GM13976 (cell line): Measurements from ENCODE around the gene NEU2.

Experiments
- DNase-seq: peaks from one replicate; pipeline ENCODE4 v3.0.0; 2012; ENCODE audit warnings: low spot score
- in situ Hi-C: fragments of 300-500 bp; cut with MboI; formaldehyde crosslinking; loops from one replicate; pipeline ENCODE4 v1.12.0; 2022; ENCODE audit warnings: low sequenced_read_pairs, mixed read lengths, inconsistent platforms; ENCODE audit not compliant: unreplicated experiment
- TF ChIP-seq, protein P1 (sequence below): IDR thresholded peaks from 2 replicates; pipeline ENCODE4 v1.5.1; 2012; ENCODE audit warnings: borderline replicate concordance, mild to moderate bottlenecking; ENCODE audit not compliant: insufficient read depth; ENCODE audit errors: extremely low read depth, missing control alignments, control extremely low read depth

Gene NEU2

DNA sequence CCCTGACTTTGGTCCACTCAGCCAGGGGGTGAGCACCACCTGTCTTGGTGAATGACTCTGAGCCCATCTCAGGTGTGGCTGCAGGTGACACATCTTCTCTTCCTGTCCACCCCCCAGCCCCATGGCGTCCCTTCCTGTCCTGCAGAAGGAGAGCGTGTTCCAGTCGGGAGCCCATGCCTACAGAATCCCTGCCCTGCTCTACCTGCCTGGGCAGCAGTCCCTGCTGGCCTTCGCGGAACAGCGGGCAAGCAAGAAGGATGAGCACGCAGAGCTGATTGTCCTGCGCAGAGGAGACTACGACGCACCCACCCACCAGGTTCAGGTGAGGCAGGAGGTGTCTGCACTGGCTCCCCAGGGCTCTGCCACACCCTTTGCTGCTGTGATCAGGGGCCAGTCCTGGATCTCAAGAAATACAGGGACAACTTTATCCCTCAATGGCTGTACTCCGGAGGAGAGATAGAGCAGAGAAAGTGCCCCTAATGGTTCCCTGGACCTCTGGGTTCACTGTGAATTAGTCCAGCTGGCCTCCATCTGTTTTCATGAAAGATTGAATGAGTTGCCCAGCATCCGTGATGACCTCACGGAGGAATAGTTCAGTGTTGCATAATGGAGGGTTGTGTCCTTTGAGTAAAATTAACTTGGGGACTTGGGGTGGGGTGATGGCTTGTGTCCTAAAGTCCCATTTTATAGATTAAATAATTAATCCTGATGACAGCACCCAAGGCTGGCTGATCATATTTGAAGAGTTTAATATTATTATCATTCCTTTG is at the start of gene NEU2:
Gene NEU2, plus strand, starts transcription at position 122 of the 770 bp plus-strand sequence. Its CDS starts 0 bp downstream, at position 122.
- TF ChIP-seq, protein P1, sequence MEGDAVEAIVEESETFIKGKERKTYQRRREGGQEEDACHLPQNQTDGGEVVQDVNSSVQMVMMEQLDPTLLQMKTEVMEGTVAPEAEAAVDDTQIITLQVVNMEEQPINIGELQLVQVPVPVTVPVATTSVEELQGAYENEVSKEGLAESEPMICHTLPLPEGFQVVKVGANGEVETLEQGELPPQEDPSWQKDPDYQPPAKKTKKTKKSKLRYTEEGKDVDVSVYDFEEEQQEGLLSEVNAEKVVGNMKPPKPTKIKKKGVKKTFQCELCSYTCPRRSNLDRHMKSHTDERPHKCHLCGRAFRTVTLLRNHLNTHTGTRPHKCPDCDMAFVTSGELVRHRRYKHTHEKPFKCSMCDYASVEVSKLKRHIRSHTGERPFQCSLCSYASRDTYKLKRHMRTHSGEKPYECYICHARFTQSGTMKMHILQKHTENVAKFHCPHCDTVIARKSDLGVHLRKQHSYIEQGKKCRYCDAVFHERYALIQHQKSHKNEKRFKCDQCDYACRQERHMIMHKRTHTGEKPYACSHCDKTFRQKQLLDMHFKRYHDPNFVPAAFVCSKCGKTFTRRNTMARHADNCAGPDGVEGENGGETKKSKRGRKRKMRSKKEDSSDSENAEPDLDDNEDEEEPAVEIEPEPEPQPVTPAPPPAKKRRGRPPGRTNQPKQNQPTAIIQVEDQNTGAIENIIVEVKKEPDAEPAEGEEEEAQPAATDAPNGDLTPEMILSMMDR, result no peak
- in situ Hi-C loops, result loop anchor here (25.0 kb wide), 1 partner anchor 420 kb away; no protein-coding TSS in a partner anchor
- DNase-seq, result no peak

DNA sequence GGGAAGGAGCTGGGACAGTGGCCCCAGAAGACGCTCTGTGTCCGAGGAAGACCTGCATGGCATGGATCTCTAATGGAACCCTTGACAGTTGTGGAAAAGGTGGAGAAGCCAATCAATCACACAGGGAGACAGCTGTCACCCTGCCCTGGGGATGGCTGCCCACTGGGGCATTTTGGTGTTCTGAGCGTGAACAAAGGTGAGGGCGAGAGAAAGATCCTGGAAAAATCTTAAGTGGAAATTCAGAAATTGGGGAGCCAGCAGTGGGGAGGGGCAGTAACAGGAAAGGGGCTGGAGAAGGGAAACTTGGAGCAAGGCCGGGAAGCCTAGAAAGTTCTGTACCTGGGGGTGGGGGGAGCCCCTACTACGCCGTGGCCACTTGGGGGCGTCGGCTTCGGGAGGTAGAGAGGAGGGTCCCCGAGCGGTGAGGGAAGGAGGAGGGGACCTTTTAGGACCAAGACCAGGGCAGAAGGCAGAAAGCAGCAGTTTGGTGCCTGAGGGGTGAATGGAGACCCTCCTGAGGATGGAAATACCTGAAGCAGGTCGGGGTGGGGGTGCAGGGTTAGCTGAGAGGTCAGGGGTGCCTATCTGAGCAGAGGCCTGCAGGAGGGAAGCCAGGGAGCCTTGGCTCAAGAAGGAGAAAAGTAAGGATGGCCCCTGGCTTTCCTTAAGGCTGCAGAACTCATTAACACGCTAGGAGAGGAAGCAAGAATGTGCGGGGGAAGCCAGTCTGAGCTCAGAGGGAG is 49.4 kb upstream of the NEU2 start:
- in situ Hi-C loops, result no loop called here
- no peak for DNase-seq
- TF ChIP-seq, protein P1, result no peak

DNA sequence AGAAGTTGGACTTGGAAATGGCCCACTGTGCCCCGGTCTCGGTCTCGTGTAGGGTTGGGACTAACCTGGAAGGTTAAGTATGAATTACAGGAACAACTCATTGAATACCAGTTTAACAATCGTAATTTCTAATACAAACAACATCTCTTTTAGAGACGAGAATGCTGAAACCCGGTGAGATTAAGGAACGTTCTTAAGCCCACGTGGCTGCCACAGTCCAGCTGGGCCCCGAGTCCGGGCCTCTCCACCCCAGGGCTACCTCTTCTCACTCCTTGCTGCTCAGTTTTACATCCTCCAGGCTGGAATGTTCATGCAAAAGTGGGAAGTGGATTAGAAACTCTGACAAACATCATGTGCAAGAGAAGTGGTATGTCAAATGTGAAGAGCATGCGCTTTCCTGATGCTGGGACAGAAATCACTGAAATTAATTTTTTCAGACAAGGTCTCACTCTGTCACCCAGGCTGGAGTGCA is 48.8 kb upstream of the NEU2 start:
- TF ChIP-seq, protein P1, result no peak
- DNase-seq, result no peak
- in situ Hi-C loops, result no loop called here

DNA sequence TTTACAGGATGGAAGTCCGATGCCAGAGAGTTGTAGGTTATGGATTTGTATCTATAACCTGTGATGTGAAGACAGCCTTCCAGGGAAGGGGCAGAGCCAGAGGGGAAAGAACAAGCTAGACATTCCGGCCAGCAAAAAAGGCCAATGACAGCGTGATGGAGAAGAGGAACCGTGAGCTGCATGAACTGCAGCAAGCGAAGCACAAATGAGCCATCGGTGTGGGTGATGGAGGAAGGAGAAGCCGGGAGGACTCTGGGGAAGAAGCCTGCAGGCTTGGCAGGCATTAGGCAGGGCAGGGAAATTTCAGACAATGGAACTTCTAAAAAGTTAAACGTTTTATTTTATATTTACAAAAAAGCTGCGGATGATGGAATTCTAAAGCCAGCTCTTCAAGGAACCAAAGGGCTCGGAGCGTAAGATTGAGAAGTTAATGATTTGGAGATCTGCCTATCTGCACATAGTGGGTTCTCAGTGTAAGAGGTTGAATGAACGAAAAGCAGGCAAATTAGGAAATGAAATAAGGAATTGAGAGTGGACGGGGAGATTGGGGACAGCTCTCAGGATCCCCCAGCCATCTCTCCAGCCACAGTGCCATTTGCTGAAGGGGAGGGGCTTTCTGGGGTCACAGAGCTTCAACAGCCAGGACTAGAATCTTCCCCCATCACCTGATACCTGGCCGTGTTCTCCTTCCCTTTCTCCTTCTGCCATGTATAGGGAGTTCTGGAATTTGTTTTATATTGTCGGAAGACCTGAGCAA is 47.8 kb upstream of the NEU2 start:
- in situ Hi-C loops, result no loop called here
- TF ChIP-seq, protein P1, result no peak
- DNase-seq, result no peak

DNA sequence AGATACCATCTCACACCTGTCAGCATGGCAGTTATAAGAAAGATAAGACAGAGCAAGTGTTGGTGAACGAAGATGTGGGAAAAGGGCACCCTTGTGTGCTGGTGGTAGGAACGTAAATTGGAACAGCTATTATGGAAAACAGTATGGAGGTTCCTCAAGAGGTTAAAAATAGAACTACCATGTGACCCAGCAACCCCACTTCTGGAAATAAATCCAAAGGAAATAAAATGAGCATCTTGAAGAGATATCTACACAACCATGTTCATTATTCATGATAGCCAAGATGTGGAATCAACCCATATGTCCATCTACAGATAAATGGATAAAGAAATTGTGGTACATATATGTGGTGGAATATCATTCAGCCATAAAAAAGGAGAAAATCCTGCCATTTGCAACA is 46.3 kb upstream of the NEU2 start:
- no peak for DNase-seq
- in situ Hi-C loops, result no loop called here
- TF ChIP-seq, protein P1, result no peak

DNA sequence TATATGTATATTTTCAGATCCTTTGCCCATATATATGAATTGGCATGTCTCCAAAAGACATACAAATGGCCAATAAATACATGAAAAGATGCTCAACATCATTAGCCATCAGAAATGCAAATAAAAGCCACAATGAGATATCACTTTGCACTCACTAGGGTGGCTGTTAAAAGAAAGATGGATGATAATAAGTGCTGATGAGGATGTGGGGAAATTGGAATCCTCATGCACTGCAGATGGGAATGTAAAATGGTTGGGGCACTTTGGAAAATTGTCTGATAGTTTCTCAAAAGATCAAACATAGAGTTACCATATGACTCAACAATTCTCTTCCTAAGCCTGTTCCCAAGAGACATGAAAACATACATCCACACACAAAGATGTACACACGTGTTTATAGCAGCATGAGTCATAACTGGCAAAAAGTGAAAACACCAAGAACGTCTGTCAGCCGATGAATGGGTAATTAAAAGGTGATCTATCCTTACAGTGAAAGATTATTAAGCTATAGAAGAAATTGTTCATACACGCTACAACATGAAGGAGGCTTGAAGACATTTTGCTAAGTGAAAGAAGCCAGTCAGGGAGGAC is 39.1 kb upstream of the NEU2 start:
- TF ChIP-seq, protein P1, result no peak
- in situ Hi-C loops, result no loop called here
- no peak for DNase-seq
